Pancreas (tissue), 10 donors: ENCODE measurements around the gene SCN1A. TPM values are rescaled to one million over a fixed set of nuclear protein-coding genes. Genes with fewer than 3 reads are reported as not detected.

Source experiments
- ATAC-seq, 4 donors: fragments of 200-7000 bp; cut with Tn5 transposase; one replicate each; pipeline versions ENCODE4 v1.8.0 to v1.9.1; 2020; ENCODE audit warnings: mild to moderate bottlenecking in 4 of 4, moderate library complexity in 4 of 4
- DNase-seq, 6 donors: peaks; one replicate each; pipeline ENCODE4 v3.0.0-alpha.2; 2020
- FAIRE-seq: peaks from 2 replicates; lab custom pipeline; 2012; peaks lifted over from hg19 to GRCh38; lab: Jason Lieb, UNC
- H3K27ac ChIP-seq, 4 donors: fragments of 200-600 bp; sonication (generic); 1 replicate in 3 of 4; 2 replicates in 1 of 4; pipeline versions ENCODE4 v1.5.0 to v1.8.0; 2020
- H3K27me3 ChIP-seq, 4 donors: fragments of 200-600 bp; one replicate each; pipeline ENCODE4 v1.8.0; 2021
- H3K36me3 ChIP-seq, 3 donors: fragments of 200-600 bp; sonication (generic) in 1 of 3; one replicate each; pipeline versions ENCODE4 v1.5.0 to v1.8.0; 2020 to 2021
- H3K4me1 ChIP-seq, 3 donors: fragments of 200-600 bp; one replicate each; pipeline ENCODE4 v1.8.0; 2021
- H3K4me3 ChIP-seq, 4 donors: fragments of 200-600 bp; sonication (generic) in 2 of 4; one replicate each; pipeline versions ENCODE4 v1.5.0 to v1.8.0; 2020 to 2021
- H3K9me3 ChIP-seq, 4 donors: fragments of 200-600 bp; one replicate each; pipeline ENCODE4 v1.8.0; 2021
- CTCF ChIP-seq, 4 donors: fragments of 200-600 bp; sonication (generic) in 3 of 4; IDR thresholded peaks; one replicate each; pipeline versions ENCODE4 v1.5.0 to v1.8.0; 2021; ENCODE audit warnings: antibody characterized with exemption in 4 of 4
- WGBS, 2 donors: extraction: QIAGEN DNeasy Blood & Tissue Kit; methylation state at CpG; one replicate each; pipeline ENCODE4 v1.1.7; 2013; 5-methylcytosine and 5-hydroxymethylcytosine counted together
- intact Hi-C, 3 donors: fragments of 100-400 bp; cut with DNase I; formaldehyde crosslinking; loops; one replicate each; pipeline versions ENCODE4 v1.11.1 to v1.14.2; 2022
- polyA plus RNA-seq, 2 donors: library from polyadenylated mRNA; stranded (reverse); fragments of 200-250 nt; gene quantifications; one replicate each; pipeline ENCODE4 v1.2.3, GENCODE V29; 2013
- total RNA-seq, 6 donors: library from RNA; stranded (reverse); fragmentation: NEBNext Ultra II Directional in 4 of 6; extraction: Animal tissue kit (Norgen Biotek cat#: 25700) in 4 of 6; gene quantifications; one replicate each; pipeline versions ENCODE4 v1.2.1 to v1.2.4, GENCODE V29; 2021 to 2023
- donor health status: healthy with polysubstance abuse.
- donor health status: DM: no; HTN: no; CAD: no; lungs with moderate emphysema.
- donor health status: DM: no; HTN: no; CAD: no.
- donor health status: control.
- donor health status: control.
- donor health status: Bipolar disorder and iron deficiency.
- donor health status: DM: yes; HTN: yes; CAD: no.
- donor health status: DM: no; HTN: no; CAD: no.
- donor health status: DM: no; HTN: no; CAD: no.
- donor health status: DM: yes; HTN: yes; CAD: no.

Gene SCN1A
- total and polyA plus RNA-seq, 8 donors: 0.03 to 0.43 (median 0.05) TPM; not detected in 2

GRCh38 chr2:166074011-166074410 lies 53.8 kb downstream of the SCN1A start:
- Histone ChIP-seq H3K27me3 (no peaks in the 10 kb centered on the region), H3K9me3 (no peaks in the 10 kb centered on the region), H3K4me3 (no peak overlapping the region), H3K27ac (no peak overlapping the region), H3K36me3 (no peaks in the 10 kb centered on the region), H3K4me1 (no peaks in the 10 kb centered on the region)
- WGBS, 2 donors: 65 to 75% methylated on average over 2 of the region's 2 CpGs
- ATAC-seq (no peak), DNase-seq (no peak), FAIRE-seq (no peak)
- intact Hi-C loops: no loop called here
- no peak for TF ChIP-seq CTCF (IDR thresholded peaks at IDR 0.05)

- FAIRE-seq: no peak
- H3K4me3 ChIP-seq: no peak overlapping the region
- H3K27ac ChIP-seq: no peak overlapping the region
- WGBS, 2 donors: 32 to 55% methylated on average over 3 of the region's 3 CpGs
- H3K27me3 ChIP-seq: no peaks in the 10 kb centered on the region
- no peaks in the 10 kb centered on the region for H3K36me3 ChIP-seq
- no peak for ATAC-seq
- no peaks in the 10 kb centered on the region for H3K9me3 ChIP-seq
- intact Hi-C loops: no loop called here
- DNase-seq: no peak
- H3K4me1 ChIP-seq: no peaks in the 10 kb centered on the region
- no peak for TF ChIP-seq CTCF (IDR thresholded peaks at IDR 0.05)
Measured at GRCh38 chr2:166070231-166070630, 57.6 kb downstream of the SCN1A start.

- intact Hi-C loops: loop anchor here in 1 of 3 donors (10.0 kb wide), 1 partner anchor 56 kb away; the partner anchor contains the start of gene SCN1A
- H3K36me3 ChIP-seq: no peaks in the 10 kb centered on the region
- 57 to 66% methylated on average over 1 of the region's 1 CpG for WGBS, 2 donors
- no peak overlapping the region for H3K27ac ChIP-seq
- FAIRE-seq: no peak
- no peaks in the 10 kb centered on the region for H3K4me1 ChIP-seq
- TF ChIP-seq CTCF (IDR thresholded peaks at IDR 0.05): no peak
- no peak for ATAC-seq
- no peak for DNase-seq
- no peak overlapping the region for H3K4me3 ChIP-seq
- no peaks in the 10 kb centered on the region for H3K9me3 ChIP-seq
- no peaks in the 10 kb centered on the region for H3K27me3 ChIP-seq
Measured at GRCh38 chr2:166068981-166069380, 58.8 kb downstream of the SCN1A start.

GRCh38 chr2:166067229-166067628 lies 60.6 kb downstream of the SCN1A start:
- Histone ChIP-seq H3K4me1 (no peaks in the 10 kb centered on the region), H3K9me3 (no peaks in the 10 kb centered on the region), H3K27me3 (no peaks in the 10 kb centered on the region), H3K4me3 (no peak overlapping the region), H3K36me3 (no peaks in the 10 kb centered on the region), H3K27ac (no peak overlapping the region)
- no peak for TF ChIP-seq CTCF (IDR thresholded peaks at IDR 0.05)
- FAIRE-seq (no peak), DNase-seq (no peak), ATAC-seq (peak in 1 of 4 donors; percentile 20)
- intact Hi-C loops: loop anchor here in 1 of 3 donors (10.0 kb wide), 1 partner anchor 58 kb away; the partner anchor contains the start of gene SCN1A
- 86 to 93% methylated on average over 2 of the region's 2 CpGs for whole genome bisulfite sequencing, 2 donors

- H3K27ac ChIP-seq: no peak overlapping the region
- H3K27me3 ChIP-seq: no peaks in the 10 kb centered on the region
- H3K4me3 ChIP-seq: no peak overlapping the region
- no peaks in the 10 kb centered on the region for H3K9me3 ChIP-seq
- H3K36me3 ChIP-seq: no peaks in the 10 kb centered on the region
- FAIRE-seq (no peak), ATAC-seq (no peak), DNase-seq (no peak)
- H3K4me1 ChIP-seq: peaks cover 0 to 7% (median 4%) of the 10 kb centered on the region in 3 donors
- no peak for TF ChIP-seq CTCF (IDR thresholded peaks at IDR 0.05)
- WGBS, 2 donors: 86 to 88% methylated on average over 4 of the region's 4 CpGs
- intact Hi-C loops: loop anchor here in 1 of 3 donors (10.0 kb wide), 1 partner anchor 65 kb away; the partner anchor contains the start of gene SCN1A
Measured at GRCh38 chr2:166060191-166060590, 67.6 kb downstream of the SCN1A start.
